ENCODE measurements around the gene TOR1AIP2. TPM values are rescaled to one million over a fixed set of nuclear protein-coding genes. Genes with fewer than 3 reads are reported as not detected.

Gene TOR1AIP2
- total RNA-seq: 10 to 100 TPM; 49.2 to 49.3 TPM

DNA sequence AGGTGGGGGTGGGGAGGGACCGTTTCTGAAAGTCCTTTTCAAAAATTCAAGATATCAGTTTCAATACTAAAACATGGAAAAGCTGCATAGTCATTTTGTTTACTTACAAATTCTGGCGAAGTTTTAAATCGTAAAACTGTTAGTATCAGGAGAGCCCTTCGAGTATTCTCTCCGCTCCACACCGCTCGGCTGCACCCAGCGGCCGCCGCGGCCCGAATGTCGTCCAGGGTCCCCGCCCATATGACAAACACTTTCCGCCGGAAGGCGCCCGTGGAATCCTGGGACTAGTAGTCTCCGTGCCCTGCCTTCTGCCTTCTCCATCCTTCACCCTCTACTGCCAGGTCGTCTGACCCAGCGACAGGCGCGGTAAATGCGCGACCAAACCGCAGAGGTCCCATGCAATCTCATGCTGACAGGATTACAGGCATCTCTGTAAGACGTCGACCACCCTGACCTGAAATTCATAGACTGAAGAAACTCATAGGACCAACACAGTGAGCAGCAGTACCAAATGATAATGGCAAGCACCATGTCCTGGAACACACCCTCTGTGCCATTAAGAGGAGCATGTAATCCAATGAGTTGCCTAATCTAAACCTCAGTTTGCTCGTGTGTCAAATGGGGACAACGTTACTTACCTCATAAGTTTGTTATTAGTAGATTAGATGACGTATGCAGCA, at the start of gene TOR1AIP2:
Gene TOR1AIP2, minus strand, starts transcription at position 218 of the 680 bp plus-strand sequence. CDS start 25,138 bp downstream, outside the sequence.
- ChIA-PET CTCF (no interaction called here), POLR2A (no interaction called here)
- H3K9me3 Mint-ChIP-seq: no peaks in the 10 kb centered on the region
- H3K36me3 Mint-ChIP-seq (ENCODE audit: low read depth): peaks cover 19% of the 10 kb centered on the region
- H3K27me3 Mint-ChIP-seq: no peaks in the 10 kb centered on the region
- peak; percentile 91 for DNase-seq
- peaks cover 59% of the 10 kb centered on the region for H3K4me1 Mint-ChIP-seq
- peak within 1 kb of the TSS; percentile 85 for H3K4me3 Mint-ChIP-seq
- peak within 1 kb of the TSS; percentile 93 for H3K27ac Mint-ChIP-seq

DNA sequence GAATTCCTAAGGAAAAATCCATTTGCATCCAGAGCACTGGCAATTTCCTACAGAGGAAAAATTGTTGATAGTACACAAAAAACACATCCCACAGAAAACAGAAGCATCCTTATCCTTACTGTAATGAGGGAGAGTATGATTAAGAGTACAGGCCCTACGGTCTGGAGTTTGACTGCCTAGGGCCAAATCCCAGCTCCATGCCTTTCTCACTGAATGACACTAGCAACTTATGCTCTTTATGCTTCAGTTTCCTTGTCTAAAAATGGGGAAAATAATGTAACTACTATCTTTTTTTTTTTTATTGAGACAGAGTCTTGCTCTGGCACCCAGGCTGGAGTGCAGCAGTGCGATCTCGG, 49.2 kb upstream of the TOR1AIP2 start:
- ChIA-PET CTCF (no interaction called here), POLR2A (no interaction called here)
- Mint-ChIP-seq H3K4me3 (no peak overlapping the region), H3K36me3 (ENCODE audit: low read depth) (peaks cover 4% of the 10 kb centered on the region), H3K27me3 (peaks cover 3% of the 10 kb centered on the region), H3K27ac (no peak overlapping the region), H3K9me3 (no peaks in the 10 kb centered on the region), H3K4me1 (no peaks in the 10 kb centered on the region)
- DNase-seq: no peak

GRCh38 chr1:179925922-179926849, 48.6 kb upstream of the TOR1AIP2 start:
- no peak for DNase-seq
- no peaks in the 10 kb centered on the region for H3K4me1 Mint-ChIP-seq
- H3K36me3 Mint-ChIP-seq (ENCODE audit: low read depth): peaks cover 8% of the 10 kb centered on the region
- no peak overlapping the region for H3K27ac Mint-ChIP-seq
- CTCF ChIA-PET: no interaction called here
- no peaks in the 10 kb centered on the region for H3K9me3 Mint-ChIP-seq
- POLR2A ChIA-PET: no interaction called here
- H3K4me3 Mint-ChIP-seq: no peak overlapping the region
- peaks cover 3% of the 10 kb centered on the region for H3K27me3 Mint-ChIP-seq

DNA sequence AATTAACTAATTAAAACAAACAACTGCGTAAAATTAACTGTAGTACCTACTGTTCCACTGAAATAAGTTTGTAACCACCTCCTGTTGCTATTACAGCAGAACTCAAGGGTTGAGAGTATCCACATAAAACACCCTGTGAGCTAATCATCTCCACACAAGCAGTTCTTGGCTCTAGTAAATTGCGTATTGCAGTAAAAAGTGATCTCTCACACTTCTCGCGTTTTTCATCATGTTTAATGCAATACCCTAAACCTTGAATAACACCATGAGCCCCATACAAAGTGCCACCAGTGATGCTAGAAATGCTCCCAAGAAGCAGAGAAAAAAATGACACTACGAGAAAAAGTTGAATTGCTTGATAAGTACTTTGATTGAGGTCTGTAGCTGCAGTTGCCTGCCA, 47.7 kb upstream of the TOR1AIP2 start:
- Mint-ChIP-seq H3K27me3 (no peaks in the 10 kb centered on the region), H3K4me3 (no peak overlapping the region), H3K4me1 (no peaks in the 10 kb centered on the region), H3K36me3 (ENCODE audit: low read depth) (peaks cover 10% of the 10 kb centered on the region), H3K27ac (no peak overlapping the region), H3K9me3 (no peaks in the 10 kb centered on the region)
- CTCF ChIA-PET: interaction anchor here (1.3 kb wide), 1 partner anchor 12 kb away, joined by 4 read pairs; no protein-coding TSS in a partner anchor
- no peak for DNase-seq
- POLR2A ChIA-PET: no interaction called here

GRCh38 chr1:179924268-179924667, 46.7 kb upstream of the TOR1AIP2 start:
- Mint-ChIP-seq H3K27me3 (no peaks in the 10 kb centered on the region), H3K4me3 (no peak overlapping the region), H3K36me3 (ENCODE audit: low read depth) (peaks cover 13% of the 10 kb centered on the region), H3K27ac (no peak overlapping the region), H3K4me1 (no peaks in the 10 kb centered on the region), H3K9me3 (no peaks in the 10 kb centered on the region)
- ChIA-PET POLR2A (no interaction called here), CTCF (interaction anchor here (1.1 to 2.2 kb wide), 4 partner anchors 11 to 29 kb away, joined by 3 to 7 read pairs (median 4); no protein-coding TSS in a partner anchor)
- DNase-seq: no peak

- no peak overlapping the region for H3K4me3 Mint-ChIP-seq
- DNase-seq: no peak
- ChIA-PET CTCF (interaction anchor here (1.4 to 2.2 kb wide), 2 partner anchors 12 to 13 kb away, joined by 3 to 7 read pairs; no protein-coding TSS in a partner anchor), POLR2A (no interaction called here)
- H3K27ac Mint-ChIP-seq: no peak overlapping the region
- H3K27me3 Mint-ChIP-seq: no peaks in the 10 kb centered on the region
- H3K9me3 Mint-ChIP-seq: no peaks in the 10 kb centered on the region
- H3K4me1 Mint-ChIP-seq: peaks cover 2% of the 10 kb centered on the region
- H3K36me3 Mint-ChIP-seq (ENCODE audit: low read depth): peaks cover 26% of the 10 kb centered on the region
Observed at GRCh38 chr1:179923029-179923428, 45.4 kb upstream of the TOR1AIP2 start.

- H3K4me1 Mint-ChIP-seq: peaks cover 2% of the 10 kb centered on the region
- no peak overlapping the region for H3K4me3 Mint-ChIP-seq
- no peaks in the 10 kb centered on the region for H3K9me3 Mint-ChIP-seq
- ChIA-PET CTCF (interaction anchor here (0.6 to 2.2 kb wide), 2 partner anchors 13 to 34 kb away, joined by 3 to 7 read pairs; no protein-coding TSS in a partner anchor), POLR2A (no interaction called here)
- peaks cover 34% of the 10 kb centered on the region for H3K36me3 Mint-ChIP-seq (ENCODE audit: low read depth)
- H3K27me3 Mint-ChIP-seq: no peaks in the 10 kb centered on the region
- no peak for DNase-seq
- H3K27ac Mint-ChIP-seq: no peak overlapping the region
Observed at GRCh38 chr1:179921981-179922872, 44.6 kb upstream of the TOR1AIP2 start.

- DNase-seq: no peak
- CTCF ChIA-PET: no interaction called here
- Mint-ChIP-seq H3K4me1 (peaks cover 2% of the 10 kb centered on the region), H3K27ac (no peak overlapping the region), H3K36me3 (ENCODE audit: low read depth) (peaks cover 34% of the 10 kb centered on the region), H3K27me3 (no peaks in the 10 kb centered on the region), H3K9me3 (no peaks in the 10 kb centered on the region), H3K4me3 (no peak overlapping the region)
- POLR2A ChIA-PET: no interaction called here
Observed at GRCh38 chr1:179921472-179921871, 43.9 kb upstream of the TOR1AIP2 start.

DNA sequence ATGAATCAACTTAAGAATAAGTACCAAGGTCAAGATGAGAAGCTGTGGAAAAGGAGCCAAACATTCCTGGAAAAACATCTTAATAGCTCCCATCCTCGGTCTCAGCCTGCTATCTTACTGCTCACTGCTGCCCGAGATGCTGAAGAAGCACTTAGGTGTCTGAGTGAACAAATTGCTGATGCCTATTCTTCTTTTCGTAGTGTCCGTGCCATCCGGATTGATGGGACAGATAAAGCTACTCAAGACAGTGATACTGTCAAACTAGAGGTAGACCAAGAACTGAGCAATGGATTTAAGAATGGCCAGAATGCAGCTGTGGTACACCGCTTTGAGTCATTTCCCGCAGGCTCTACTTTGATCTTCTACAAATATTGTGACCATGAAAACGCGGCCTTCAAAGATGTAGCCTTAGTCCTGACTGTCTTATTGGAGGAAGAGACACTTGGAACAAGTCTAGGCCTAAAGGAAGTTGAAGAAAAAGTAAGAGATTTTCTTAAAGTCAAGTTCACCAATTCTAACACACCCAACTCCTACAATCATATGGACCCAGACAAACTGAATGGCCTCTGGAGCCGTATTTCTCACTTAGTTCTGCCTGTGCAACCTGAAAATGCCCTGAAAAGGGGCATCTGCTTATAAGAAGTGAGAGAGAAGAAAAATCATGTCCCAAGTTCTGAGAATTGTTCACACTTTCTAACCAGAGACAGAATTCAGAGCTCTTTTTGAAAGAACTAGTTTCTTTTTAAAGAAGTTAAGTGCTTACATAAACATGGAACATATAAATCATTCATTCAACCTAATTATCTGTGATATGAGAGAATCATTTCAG, 40.2 kb upstream of the TOR1AIP2 start:
- no peak overlapping the region for H3K27ac Mint-ChIP-seq
- no peaks in the 10 kb centered on the region for H3K27me3 Mint-ChIP-seq
- no peak for DNase-seq
- peaks cover 44% of the 10 kb centered on the region for H3K36me3 Mint-ChIP-seq (ENCODE audit: low read depth)
- no peaks in the 10 kb centered on the region for H3K9me3 Mint-ChIP-seq
- CTCF ChIA-PET: interaction anchor here (1.1 to 1.2 kb wide), 2 partner anchors 16 to 20 kb away, joined by 3 to 5 read pairs; no protein-coding TSS in a partner anchor
- POLR2A ChIA-PET: no interaction called here
- peaks cover 2% of the 10 kb centered on the region for H3K4me1 Mint-ChIP-seq
- H3K4me3 Mint-ChIP-seq: no peak overlapping the region

- Mint-ChIP-seq H3K4me3 (no peak overlapping the region), H3K9me3 (no peaks in the 10 kb centered on the region), H3K27ac (no peak overlapping the region), H3K4me1 (peaks cover 3% of the 10 kb centered on the region), H3K27me3 (no peaks in the 10 kb centered on the region), H3K36me3 (ENCODE audit: low read depth) (peaks cover 37% of the 10 kb centered on the region)
- CTCF ChIA-PET: interaction anchor here (0.9 to 1.7 kb wide), 3 partner anchors 8 to 19 kb away, joined by 3 to 5 read pairs (median 4); no protein-coding TSS in a partner anchor
- POLR2A ChIA-PET: no interaction called here
- no peak for DNase-seq
Observed at GRCh38 chr1:179911812-179912211, 34.2 kb upstream of the TOR1AIP2 start.

DNA sequence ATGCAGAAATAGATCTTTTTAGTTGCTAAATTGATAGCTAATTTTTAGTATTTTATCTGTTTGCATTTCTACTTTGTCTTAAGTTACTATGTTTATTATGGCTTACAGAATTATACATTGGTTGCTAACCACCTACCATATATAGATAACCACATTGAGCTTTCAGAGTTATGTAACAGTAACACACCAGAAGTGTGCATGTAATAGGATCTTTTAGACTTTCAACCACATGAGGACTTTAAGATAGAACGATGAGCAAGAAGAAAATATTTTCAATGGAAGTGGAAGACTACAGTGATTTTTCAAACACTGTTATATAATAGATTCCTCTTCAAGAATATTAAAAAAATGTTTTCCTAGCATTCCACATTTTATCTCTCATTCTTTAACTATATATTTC, 33.3 kb upstream of the TOR1AIP2 start:
- no peak overlapping the region for H3K27ac Mint-ChIP-seq
- no peak overlapping the region for H3K4me3 Mint-ChIP-seq
- peaks cover 40% of the 10 kb centered on the region for H3K36me3 Mint-ChIP-seq (ENCODE audit: low read depth)
- POLR2A ChIA-PET: no interaction called here
- H3K27me3 Mint-ChIP-seq: no peaks in the 10 kb centered on the region
- H3K9me3 Mint-ChIP-seq: no peaks in the 10 kb centered on the region
- no peak for DNase-seq
- peaks cover 3% of the 10 kb centered on the region for H3K4me1 Mint-ChIP-seq
- CTCF ChIA-PET: interaction anchor here (0.9 to 1.2 kb wide), 3 partner anchors 9 to 18 kb away, joined by 3 to 4 read pairs (median 3); no protein-coding TSS in a partner anchor

DNA sequence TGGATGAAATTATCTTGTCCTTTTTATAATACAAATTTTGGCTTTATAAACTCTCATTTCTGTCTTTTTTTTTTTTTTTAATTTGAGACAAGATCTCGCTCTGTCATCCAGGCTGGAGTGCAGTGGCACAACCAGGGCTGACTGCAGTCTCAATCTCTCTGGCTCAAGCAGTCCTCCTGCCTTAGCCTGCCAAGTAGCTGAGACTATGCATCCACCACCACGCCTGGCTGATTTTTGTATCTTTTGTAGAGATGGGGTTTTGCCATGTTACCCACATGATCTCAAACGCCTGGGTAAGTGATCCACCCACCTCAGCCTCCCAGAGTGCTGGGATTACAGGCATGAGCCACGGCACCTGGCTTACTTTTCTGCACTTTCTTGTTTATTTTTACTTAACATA, 12.0 kb upstream of the TOR1AIP2 start:
- no peak overlapping the region for H3K4me3 Mint-ChIP-seq
- peak overlapping the region; percentile 41 for H3K27ac Mint-ChIP-seq
- POLR2A ChIA-PET: no interaction called here
- CTCF ChIA-PET: no interaction called here
- DNase-seq: no peak
- peaks cover 29% of the 10 kb centered on the region for H3K4me1 Mint-ChIP-seq
- no peaks in the 10 kb centered on the region for H3K9me3 Mint-ChIP-seq
- H3K27me3 Mint-ChIP-seq: no peaks in the 10 kb centered on the region
- H3K36me3 Mint-ChIP-seq (ENCODE audit: low read depth): peaks cover 35% of the 10 kb centered on the region

All from activated CD4-positive, alpha-beta T cell treated with anti-CD3 and anti-CD28 coated beads, Interleukin-2, amount 10 ng/mL, durations not matched to agents 7 days and 5 days (primary cell).